HepG2 (cell line): ENCODE data around the gene JSRP1. TPM values are rescaled to one million over a fixed set of nuclear protein-coding genes. Genes with fewer than 3 reads are reported as not detected.

Experiments
- ERF ChIP-seq: IDR thresholded peaks from 2 replicates; pipeline ENCODE4 v1.6.1; 2018; ENCODE audit warnings: missing biosample characterization, missing genetic modification reagents
- FOXO1 ChIP-seq: sonication (generic); formaldehyde crosslinking; IDR thresholded peaks from 2 replicates; pipeline ENCODE4 v1.4.0; 2020; ENCODE audit warnings: missing genetic modification reagents
- GTF2F1 ChIP-seq: fragments of 150-350 bp; IDR thresholded peaks from 2 replicates; pipeline ENCODE4 v1.6.1; 2014; ENCODE audit warnings: low read length
- HDAC1 ChIP-seq: sonication (generic); formaldehyde crosslinking; IDR thresholded peaks from 2 replicates; pipeline ENCODE4 v1.5.1; 2020; ENCODE audit warnings: mild to moderate bottlenecking, missing genetic modification reagents
- JUND ChIP-seq: sonication (generic); formaldehyde crosslinking; IDR thresholded peaks from 2 replicates; pipeline ENCODE4 v1.8.0; 2022; ENCODE audit warnings: mild to moderate bottlenecking, missing genetic modification reagents
- MXD4 ChIP-seq: IDR thresholded peaks from 2 replicates; pipeline ENCODE4 v1.6.1; 2016; ENCODE audit warnings: mild to moderate bottlenecking, missing biosample characterization, missing genetic modification reagents
- PCBP1 ChIP-seq: fragments of 200-400 bp; formaldehyde crosslinking; IDR thresholded peaks from 2 replicates; pipeline ENCODE4 v1.6.1; 2017; ENCODE audit warnings: mild to moderate bottlenecking, low read depth, low read length, borderline replicate concordance
- PPARG ChIP-seq: conservative IDR thresholded peaks from 2 replicates; pipeline ENCODE4 v1.6.1; 2016; ENCODE audit warnings: missing biosample characterization, missing genetic modification reagents
- RARA ChIP-seq: IDR thresholded peaks from 2 replicates; pipeline ENCODE4 v1.6.1; 2016; ENCODE audit warnings: missing genetic modification reagents, missing compliant biosample characterization
- RFXANK ChIP-seq: IDR thresholded peaks from 2 replicates; pipeline ENCODE4 v1.6.1; 2016
- SMAD3 ChIP-seq: sonication (generic); formaldehyde crosslinking; IDR thresholded peaks from 2 replicates; pipeline ENCODE4 v1.4.0; 2020; ENCODE audit warnings: missing genetic modification reagents
- SP5 ChIP-seq: IDR thresholded peaks from 2 replicates; pipeline ENCODE4 v1.6.1; 2016; ENCODE audit warnings: low read depth, borderline replicate concordance
- SRF ChIP-seq: IDR thresholded peaks from 2 replicates; pipeline ENCODE4 v1.6.1; 2011; ENCODE audit warnings: mild to moderate bottlenecking, low read depth, low read length, moderate library complexity
- ZNF20 ChIP-seq: sonication (generic); formaldehyde crosslinking; IDR thresholded peaks from 2 replicates; pipeline ENCODE4 v1.4.0; 2020; ENCODE audit warnings: mild to moderate bottlenecking, moderate library complexity, missing genetic modification reagents
- ZNF256 ChIP-seq: sonication (generic); formaldehyde crosslinking; conservative IDR thresholded peaks from 2 replicates; pipeline ENCODE4 v1.4.0; 2020; ENCODE audit warnings: missing genetic modification reagents
- ZNF337 ChIP-seq: sonication (generic); formaldehyde crosslinking; IDR thresholded peaks from 2 replicates; pipeline ENCODE4 v1.5.1; 2020; ENCODE audit warnings: missing genetic modification reagents, low read depth, mild to moderate bottlenecking, borderline replicate concordance
- ZNF547 ChIP-seq: sonication (generic); formaldehyde crosslinking; IDR thresholded peaks from 2 replicates; pipeline ENCODE4 v1.5.1; 2020; ENCODE audit warnings: mild to moderate bottlenecking, missing genetic modification reagents
- ZNF749 ChIP-seq: sonication (generic); formaldehyde crosslinking; IDR thresholded peaks from 2 replicates; pipeline ENCODE4 v1.8.0; 2022; ENCODE audit warnings: mild to moderate bottlenecking, missing genetic modification reagents, moderate library complexity, borderline replicate concordance
- ZNF761 ChIP-seq: sonication (generic); formaldehyde crosslinking; conservative IDR thresholded peaks from 2 replicates; pipeline ENCODE4 v1.4.0; 2020; ENCODE audit warnings: mild to moderate bottlenecking, missing genetic modification reagents
- ZNF841 ChIP-seq: sonication (generic); formaldehyde crosslinking; IDR thresholded peaks from 2 replicates; pipeline ENCODE4 v1.8.1; 2023; ENCODE audit warnings: missing genetic modification reagents, borderline replicate concordance
- ZNF850 ChIP-seq: sonication (generic); formaldehyde crosslinking; conservative IDR thresholded peaks from 2 replicates; pipeline ENCODE4 v1.9.0; 2021; ENCODE audit warnings: mild to moderate bottlenecking, missing genetic modification reagents
- ZSCAN21 ChIP-seq: sonication (generic); formaldehyde crosslinking; IDR thresholded peaks from 2 replicates; pipeline ENCODE4 v1.8.0; 2022; ENCODE audit warnings: mild to moderate bottlenecking, missing genetic modification reagents, moderate library complexity, borderline replicate concordance
- polyA plus RNA-seq, 8 experiments: library from polyadenylated mRNA; depleted of rRNA in 3 of 8; stranded (reverse) in 7 of 8; unstranded in 1 of 8; fragments of >200 nt; fragmentation: Illumina TruSeq in 4 of 8; extraction: Trizol in 4 of 8; gene quantifications; 2 replicates each; pipeline versions ENCODE4 v1.2.1 to v1.2.3, GENCODE V29; 2011 to 2016; ENCODE audit warnings: low read depth in 4 of 8, missing spikeins in 1 of 8, mixed read lengths in 1 of 8; ENCODE audit not compliant: insufficient read depth in 1 of 8
- total RNA-seq, 5 experiments: library from RNA; depleted of rRNA; stranded (reverse); fragments of >200 nt; fragmentation: Illumina TruSeq; extraction: Trizol; gene quantifications; 2 replicates each; pipeline ENCODE4 v1.2.3, GENCODE V29; 2016; ENCODE audit warnings: low read depth in 1 of 5
- TF ChIP-seq, protein P1 (sequence below): sonication (generic); formaldehyde crosslinking; IDR thresholded peaks from 2 replicates; pipeline ENCODE4 v1.4.0; 2020; ENCODE audit warnings: low read depth, mild to moderate bottlenecking, missing genetic modification reagents
- TF ChIP-seq, protein P2 (sequence below): sonication (generic); formaldehyde crosslinking; IDR thresholded peaks from 2 replicates; pipeline ENCODE4 v1.4.0; 2020; ENCODE audit warnings: missing genetic modification reagents
- TF ChIP-seq, protein P3 (sequence below): IDR thresholded peaks from 2 replicates; pipeline ENCODE4 v1.6.1; 2018; ENCODE audit warnings: missing genetic modification reagents
- TF ChIP-seq, protein P4 (sequence below): sonication (generic); formaldehyde crosslinking; IDR thresholded peaks from 2 replicates; pipeline ENCODE4 v1.5.0; 2020; ENCODE audit warnings: mild to moderate bottlenecking, missing genetic modification reagents, moderate library complexity

JSRP1 gene
- total and polyA plus RNA-seq, 2 of the 13 experiments (the other 11 are each of a cell fraction or from before 2014, with no cell fraction given), result 0.16 to 0.38 TPM

DNA sequence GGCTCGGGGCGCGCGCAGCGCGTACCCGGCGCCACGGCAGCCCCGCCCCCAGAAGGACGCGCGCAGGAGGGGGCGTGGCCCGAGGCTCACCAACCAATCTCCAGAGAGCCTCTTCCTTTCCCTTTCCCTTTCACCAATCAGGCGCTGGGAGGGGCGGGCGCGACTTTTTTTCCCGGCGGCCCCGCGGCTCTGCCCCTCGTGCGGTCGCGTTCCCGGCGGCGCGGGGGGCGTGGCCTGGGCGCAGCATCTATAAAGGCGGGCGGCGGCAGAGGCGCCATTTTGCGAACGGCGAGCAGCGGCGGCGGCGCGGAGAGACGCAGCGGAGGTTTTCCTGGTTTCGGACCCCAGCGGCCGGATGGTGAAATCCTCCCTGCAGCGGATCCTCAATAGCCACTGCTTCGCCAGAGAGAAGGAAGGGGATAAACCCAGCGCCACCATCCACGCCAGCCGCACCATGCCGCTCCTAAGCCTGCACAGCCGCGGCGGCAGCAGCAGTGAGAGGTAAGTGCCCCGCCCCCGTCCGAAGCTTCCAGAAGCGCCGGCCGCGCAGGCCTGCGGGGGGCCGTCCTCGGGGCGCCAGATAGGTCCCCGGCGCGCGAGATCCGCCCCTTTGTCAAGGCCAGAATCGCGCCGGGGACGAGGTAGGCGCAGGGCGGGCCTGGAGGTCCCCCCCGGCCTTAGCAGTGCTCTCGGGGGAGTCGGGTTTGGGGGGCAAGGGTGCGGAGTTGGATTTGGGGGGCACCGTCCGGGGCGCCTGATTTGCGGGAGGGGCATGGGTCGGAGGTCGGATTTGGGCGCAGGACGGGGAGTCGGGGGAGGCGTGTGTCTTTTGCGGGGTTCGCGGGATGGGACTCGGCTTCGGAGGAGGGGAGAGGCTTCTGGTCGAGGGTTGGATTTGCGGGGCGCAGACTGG, 13.3 kb upstream of the JSRP1 start (continued):
- TF ChIP-seq FOXO1 (CRISPR knock-in tag) (peak; percentile 47; the same call in 1 of the 2 replicates), RFXANK (CRISPR knock-in tag) (peak; percentile 39; the same call in 1 of the 2 replicates), RARA (CRISPR knock-in tag) (peak; percentile 45), SP5 (CRISPR knock-in tag) (peak; percentile 78; the same call in 1 of the 2 replicates), ZNF256 (CRISPR knock-in tag) (no peak; the same call in 1 of the 2 replicates), ZNF20 (0 out of 2 replicates have a peak, but pooled peaks have one; percentile 49), ZNF749 (CRISPR knock-in tag) (peak; percentile 51; the same call in 1 of the 2 replicates), PPARG (CRISPR knock-in tag) (peak; percentile 65; the same call in 1 of the 2 replicates), ZNF850 (CRISPR knock-in tag) (peak; percentile 87), PCBP1 (no peak), ZSCAN21 (CRISPR knock-in tag) (peak; percentile 58; the same call in 1 of the 2 replicates), ERF (CRISPR knock-in tag) (peak; percentile 91), ZNF761 (CRISPR knock-in tag) (0 out of 2 replicates have a peak, but pooled peaks have one; percentile 47), MXD4 (peak; percentile 71; the same call in 1 of the 2 replicates), HDAC1 (peak; percentile 78), ZNF547 (CRISPR knock-in tag) (peak; percentile 88), GTF2F1 (peak; percentile 99), JUND (CRISPR knock-in tag) (no peak), ZNF841 (CRISPR knock-in tag) (no peak), SRF (no peak), SMAD3 (CRISPR knock-in tag) (peak; percentile 69), ZNF337 (no peak)
- TF ChIP-seq, protein P1, sequence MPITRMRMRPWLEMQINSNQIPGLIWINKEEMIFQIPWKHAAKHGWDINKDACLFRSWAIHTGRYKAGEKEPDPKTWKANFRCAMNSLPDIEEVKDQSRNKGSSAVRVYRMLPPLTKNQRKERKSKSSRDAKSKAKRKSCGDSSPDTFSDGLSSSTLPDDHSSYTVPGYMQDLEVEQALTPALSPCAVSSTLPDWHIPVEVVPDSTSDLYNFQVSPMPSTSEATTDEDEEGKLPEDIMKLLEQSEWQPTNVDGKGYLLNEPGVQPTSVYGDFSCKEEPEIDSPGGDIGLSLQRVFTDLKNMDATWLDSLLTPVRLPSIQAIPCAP (CRISPR knock-in tag), result no peak
- TF ChIP-seq, protein P2, sequence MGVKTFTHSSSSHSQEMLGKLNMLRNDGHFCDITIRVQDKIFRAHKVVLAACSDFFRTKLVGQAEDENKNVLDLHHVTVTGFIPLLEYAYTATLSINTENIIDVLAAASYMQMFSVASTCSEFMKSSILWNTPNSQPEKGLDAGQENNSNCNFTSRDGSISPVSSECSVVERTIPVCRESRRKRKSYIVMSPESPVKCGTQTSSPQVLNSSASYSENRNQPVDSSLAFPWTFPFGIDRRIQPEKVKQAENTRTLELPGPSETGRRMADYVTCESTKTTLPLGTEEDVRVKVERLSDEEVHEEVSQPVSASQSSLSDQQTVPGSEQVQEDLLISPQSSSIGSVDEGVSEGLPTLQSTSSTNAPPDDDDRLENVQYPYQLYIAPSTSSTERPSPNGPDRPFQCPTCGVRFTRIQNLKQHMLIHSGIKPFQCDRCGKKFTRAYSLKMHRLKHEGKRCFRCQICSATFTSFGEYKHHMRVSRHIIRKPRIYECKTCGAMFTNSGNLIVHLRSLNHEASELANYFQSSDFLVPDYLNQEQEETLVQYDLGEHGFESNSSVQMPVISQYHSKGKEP (CRISPR knock-in tag), result peak; percentile 93
- TF ChIP-seq, protein P3, sequence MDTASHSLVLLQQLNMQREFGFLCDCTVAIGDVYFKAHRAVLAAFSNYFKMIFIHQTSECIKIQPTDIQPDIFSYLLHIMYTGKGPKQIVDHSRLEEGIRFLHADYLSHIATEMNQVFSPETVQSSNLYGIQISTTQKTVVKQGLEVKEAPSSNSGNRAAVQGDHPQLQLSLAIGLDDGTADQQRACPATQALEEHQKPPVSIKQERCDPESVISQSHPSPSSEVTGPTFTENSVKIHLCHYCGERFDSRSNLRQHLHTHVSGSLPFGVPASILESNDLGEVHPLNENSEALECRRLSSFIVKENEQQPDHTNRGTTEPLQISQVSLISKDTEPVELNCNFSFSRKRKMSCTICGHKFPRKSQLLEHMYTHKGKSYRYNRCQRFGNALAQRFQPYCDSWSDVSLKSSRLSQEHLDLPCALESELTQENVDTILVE (CRISPR knock-in tag), result peak; percentile 57; the same call in 1 of the 2 replicates
- TF ChIP-seq, protein P4, sequence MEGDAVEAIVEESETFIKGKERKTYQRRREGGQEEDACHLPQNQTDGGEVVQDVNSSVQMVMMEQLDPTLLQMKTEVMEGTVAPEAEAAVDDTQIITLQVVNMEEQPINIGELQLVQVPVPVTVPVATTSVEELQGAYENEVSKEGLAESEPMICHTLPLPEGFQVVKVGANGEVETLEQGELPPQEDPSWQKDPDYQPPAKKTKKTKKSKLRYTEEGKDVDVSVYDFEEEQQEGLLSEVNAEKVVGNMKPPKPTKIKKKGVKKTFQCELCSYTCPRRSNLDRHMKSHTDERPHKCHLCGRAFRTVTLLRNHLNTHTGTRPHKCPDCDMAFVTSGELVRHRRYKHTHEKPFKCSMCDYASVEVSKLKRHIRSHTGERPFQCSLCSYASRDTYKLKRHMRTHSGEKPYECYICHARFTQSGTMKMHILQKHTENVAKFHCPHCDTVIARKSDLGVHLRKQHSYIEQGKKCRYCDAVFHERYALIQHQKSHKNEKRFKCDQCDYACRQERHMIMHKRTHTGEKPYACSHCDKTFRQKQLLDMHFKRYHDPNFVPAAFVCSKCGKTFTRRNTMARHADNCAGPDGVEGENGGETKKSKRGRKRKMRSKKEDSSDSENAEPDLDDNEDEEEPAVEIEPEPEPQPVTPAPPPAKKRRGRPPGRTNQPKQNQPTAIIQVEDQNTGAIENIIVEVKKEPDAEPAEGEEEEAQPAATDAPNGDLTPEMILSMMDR (CRISPR knock-in tag), result no peak
